RKO (cell line): ENCODE measurements around the gene FAM13A.
"Not testable (repeated sequence)": the region's sequence is repeated elsewhere in the genome, so short reads cannot be mapped to it uniquely, and the experiment has no call there.

Source experiments
- DNase-seq: peaks from one replicate; pipeline ENCODE4 v3.0.0-alpha.2; 2016; ENCODE audit warnings: low spot score

Gene FAM13A

DNA sequence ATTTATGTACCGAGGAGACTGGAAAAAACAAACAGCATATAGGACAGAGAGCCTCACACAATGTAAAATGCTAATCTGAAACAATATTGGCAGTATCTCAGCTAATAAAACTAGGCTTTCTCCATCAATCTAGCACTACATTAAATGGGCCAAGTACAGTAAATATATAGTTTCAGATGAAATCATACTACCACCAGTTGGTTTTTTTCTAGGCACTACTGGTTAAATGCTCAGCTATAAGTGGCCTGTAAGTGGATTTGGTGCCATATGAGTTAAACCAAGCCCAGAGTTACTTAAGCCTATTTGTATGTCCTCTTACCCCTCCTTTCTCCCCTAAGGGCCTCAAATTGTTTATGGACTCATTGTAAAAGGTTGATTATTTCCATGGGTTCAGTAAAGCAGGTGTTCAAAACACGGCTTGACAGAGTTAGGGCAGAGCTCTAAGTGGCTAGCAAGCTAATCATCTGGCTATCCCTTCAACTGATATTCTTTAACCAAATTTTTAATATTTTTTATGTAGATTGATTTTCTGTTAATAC, 57.5 kb downstream of the FAM13A start:
- no peak for DNase-seq

GRCh38 chr4:88998891-88999290, 58.1 kb downstream of the FAM13A start:
- no peak for DNase-seq

- no peak for DNase-seq
Observed at GRCh38 chr4:88998001-88998400, 59.0 kb downstream of the FAM13A start.

- DNase-seq: no peak
Observed at GRCh38 chr4:88995874-88996273, 61.1 kb downstream of the FAM13A start.

DNA sequence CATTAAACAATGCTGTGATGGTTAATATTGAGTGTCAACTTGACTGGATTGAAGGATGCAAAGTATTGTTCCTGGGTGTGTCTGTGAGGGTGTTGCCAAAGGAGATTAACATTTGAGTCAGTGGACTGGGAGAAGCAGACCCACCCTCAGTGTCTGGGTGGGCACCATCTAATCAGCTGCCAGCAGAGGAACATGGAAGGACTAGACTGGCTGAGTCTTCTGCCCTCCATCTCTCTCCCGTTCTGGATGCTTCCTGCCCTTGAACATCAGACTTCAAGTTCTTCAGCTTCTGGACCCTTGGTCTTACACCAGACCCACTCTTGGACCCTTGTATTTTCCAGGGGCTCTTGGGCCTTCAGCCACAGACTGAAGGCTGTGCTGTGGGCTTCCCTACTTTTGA, 61.7 kb downstream of the FAM13A start:
- DNase-seq: not testable (repeated sequence)

GRCh38 chr4:88993246-88993645, 63.7 kb downstream of the FAM13A start:
- no peak for DNase-seq

DNA sequence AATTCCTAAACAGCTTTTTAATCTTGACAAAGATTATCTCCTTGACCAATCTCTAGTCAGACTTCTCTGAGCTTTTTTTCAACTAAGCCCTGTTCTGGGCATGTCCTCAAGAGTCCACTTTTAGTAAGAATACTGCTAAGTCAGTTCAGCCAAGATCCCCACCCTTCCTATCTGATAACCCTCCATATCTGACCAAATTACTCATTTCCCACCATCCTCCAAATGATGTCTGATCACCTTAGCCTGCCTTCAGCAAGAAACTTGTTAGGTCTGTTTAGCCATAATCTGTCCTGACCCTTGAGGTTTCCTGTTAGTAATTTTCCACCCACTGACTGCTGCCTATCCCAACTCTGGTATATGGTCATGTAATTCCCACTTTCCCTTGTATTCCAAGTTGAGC, 65.2 kb downstream of the FAM13A start:
- no peak for DNase-seq

- DNase-seq: no peak
Observed at GRCh38 chr4:88989990-88990389, 67.0 kb downstream of the FAM13A start.

GRCh38 chr4:88985088-88985773, 71.8 kb downstream of the FAM13A start:
- DNase-seq: no peak

DNA sequence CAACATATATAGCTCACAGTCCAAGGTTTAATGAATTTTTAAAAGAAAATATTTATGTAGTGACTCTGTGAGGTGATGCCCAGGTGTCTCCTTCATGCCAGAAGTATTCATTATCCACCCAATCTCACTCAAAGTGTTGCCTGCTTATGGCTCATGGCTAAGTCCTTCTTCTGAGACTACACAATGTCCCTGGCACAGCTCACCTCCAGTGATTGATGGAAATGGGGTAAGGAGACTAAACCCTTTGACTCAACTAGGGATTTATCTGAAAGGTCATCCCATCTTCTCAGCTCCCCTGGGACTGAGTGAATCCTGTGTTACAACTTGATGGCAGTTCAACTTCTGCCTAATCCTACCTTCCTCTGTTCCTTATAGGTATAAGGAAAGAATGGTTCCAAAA, 74.2 kb downstream of the FAM13A start:
- no peak for DNase-seq

GRCh38 chr4:88981993-88982392, 75.0 kb downstream of the FAM13A start:
- no peak for DNase-seq

GRCh38 chr4:88981556-88981955, 75.4 kb downstream of the FAM13A start:
- no peak for DNase-seq

DNA sequence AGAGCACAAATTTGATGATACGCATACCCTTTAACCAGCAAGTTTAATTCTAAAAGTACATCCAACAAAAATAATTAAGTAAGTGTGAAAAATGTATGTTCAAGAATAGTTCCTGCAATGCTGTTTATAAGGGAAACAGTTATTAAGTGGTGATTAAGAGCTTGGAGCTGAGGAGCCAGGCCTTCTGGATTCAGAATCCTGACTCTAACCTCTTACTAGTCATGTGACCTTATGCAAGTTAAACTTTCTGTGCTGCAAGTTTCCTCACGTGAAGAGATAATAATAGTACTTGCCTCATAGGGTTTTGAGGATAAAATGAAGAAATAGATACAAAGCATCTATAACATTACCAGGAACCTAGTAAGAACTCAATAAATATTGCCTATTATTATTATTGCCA, 77.7 kb downstream of the FAM13A start:
- DNase-seq: no peak

DNA sequence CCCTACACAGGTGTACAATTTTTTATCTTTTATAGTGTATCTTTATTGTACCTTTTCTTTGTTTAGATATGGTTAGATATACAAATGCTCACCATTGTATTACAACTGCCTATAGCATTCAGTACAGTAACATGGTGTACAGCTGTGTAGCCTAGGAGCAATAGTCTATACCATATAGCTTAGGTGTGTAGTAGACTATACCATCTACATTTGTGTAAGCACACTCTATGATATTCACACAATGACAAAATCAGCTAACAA, 80.3 kb downstream of the FAM13A start:
- DNase-seq: no peak

- DNase-seq: no peak
Observed at GRCh38 chr4:88975958-88976774, 80.8 kb downstream of the FAM13A start.

- DNase-seq: no peak
Observed at GRCh38 chr4:88971536-88971935, 85.4 kb downstream of the FAM13A start.

- DNase-seq: no peak
Observed at GRCh38 chr4:88969746-88970145, 87.2 kb downstream of the FAM13A start.

DNA sequence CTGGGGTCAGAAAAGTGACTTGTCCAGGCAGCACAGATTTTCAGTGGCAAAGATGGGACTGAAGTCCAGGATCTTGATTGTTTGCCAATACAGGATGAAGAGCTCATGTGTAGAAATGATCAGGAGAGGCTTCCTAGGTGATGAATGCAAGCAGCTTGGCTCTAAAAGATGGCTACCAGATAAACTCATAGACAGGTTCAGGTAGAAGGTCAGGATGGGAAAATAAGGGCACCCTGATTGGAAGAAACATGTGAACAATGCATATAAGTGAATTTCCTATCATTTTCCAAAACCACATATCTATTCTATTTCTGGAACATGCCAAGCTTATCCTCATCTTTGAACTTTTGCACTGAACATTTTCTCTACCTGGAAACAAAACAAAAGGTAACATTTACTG, 87.7 kb downstream of the FAM13A start:
- DNase-seq: no peak

GRCh38 chr4:88967883-88968331, 89.1 kb downstream of the FAM13A start:
- no peak for DNase-seq

DNA sequence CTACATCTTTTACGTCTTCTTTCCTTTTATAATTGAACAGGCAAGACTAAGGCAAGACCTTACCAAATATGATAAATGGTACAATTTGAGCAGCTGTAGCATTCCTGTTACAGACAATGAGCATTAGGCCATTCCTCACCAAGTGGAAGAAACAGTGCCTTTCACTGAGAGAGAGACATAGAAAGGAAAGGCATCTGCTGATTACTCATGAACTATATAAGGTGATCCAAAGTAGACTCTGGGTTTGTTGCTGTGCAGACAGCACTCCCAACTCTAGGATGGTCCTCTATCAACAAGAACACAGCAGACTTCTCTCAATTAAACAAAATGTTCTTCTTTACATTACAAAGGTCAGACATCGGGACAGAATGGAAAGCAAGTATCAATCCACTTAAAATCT, 91.9 kb downstream of the FAM13A start:
- DNase-seq: no peak

DNA sequence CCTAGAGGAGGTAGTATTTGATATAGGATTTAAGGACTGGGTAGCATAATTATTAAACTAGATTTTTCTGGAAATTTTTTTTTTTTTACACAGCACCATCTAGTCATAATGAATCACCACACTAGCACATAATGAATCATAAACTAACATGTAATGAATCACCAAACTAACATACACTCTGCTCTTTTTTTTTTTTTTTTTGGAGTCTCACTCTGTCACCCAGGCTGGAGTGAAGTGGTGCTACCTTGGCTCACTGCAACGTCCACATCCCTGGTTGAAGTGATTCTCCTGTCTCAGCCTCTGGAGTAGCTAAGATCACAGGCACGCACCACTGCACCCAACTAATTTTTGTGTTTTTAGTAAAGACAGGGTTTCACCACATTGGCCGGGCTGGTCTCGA, 92.5 kb downstream of the FAM13A start:
- DNase-seq: peak; percentile 85

GRCh38 chr4:88963817-88964216, 93.2 kb downstream of the FAM13A start:
- DNase-seq: no peak

- DNase-seq: peak; percentile 18
Observed at GRCh38 chr4:88962396-88962795, 94.6 kb downstream of the FAM13A start.

DNA sequence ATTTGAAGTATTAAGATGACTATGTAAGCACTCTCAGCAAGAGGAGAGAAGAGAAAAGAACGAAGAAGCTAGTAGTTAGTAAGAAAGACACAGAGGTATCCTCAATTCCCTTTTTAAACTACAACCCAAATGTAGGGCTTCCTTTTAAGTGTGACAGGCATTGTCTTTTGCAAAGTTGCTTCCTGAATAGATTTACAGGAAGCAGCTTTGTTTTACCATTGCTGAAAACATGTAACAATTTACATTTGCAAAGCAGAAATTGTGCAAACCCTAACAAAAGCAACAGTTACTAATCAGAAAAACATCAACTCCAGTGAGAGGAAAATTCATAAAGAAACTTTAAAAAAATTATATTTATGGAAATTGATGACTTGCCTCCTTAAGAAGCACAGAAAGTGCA, 96.4 kb downstream of the FAM13A start:
- DNase-seq: no peak
